NCI-H128 (cell line): Measurements from ENCODE around the gene ADM2.

Experiments used
- DNase-seq: peaks from one replicate; lab custom pipeline; 2025; ENCODE audit not compliant: unreplicated experiment; lab: John Stamatoyannopoulos, UW

The ADM2 gene

GRCh38 chr22:50483977-50484853, 2.9 kb downstream of the ADM2 start:
- DNase-seq = no peak

- DNase-seq = no peak
Observed at GRCh38 chr22:50485221-50486131, 4.1 kb downstream of the ADM2 start.

GRCh38 chr22:50486561-50487289, 5.4 kb downstream of the ADM2 start, which contains the start of gene MIOX:
MIOX (plus strand) TSS chr22:50486859; CDS start chr22:50486898, 39 bp downstream.
- DNase-seq = no peak

- DNase-seq = no peak
Observed at GRCh38 chr22:50487290-50488005, 6.1 kb downstream of the ADM2 start.

- DNase-seq = no peak
Observed at GRCh38 chr22:50488006-50488677, 6.8 kb downstream of the ADM2 start.

- no peak for DNase-seq
Observed at GRCh38 chr22:50488886-50489285, 7.5 kb downstream of the ADM2 start.

- no peak for DNase-seq
Observed at GRCh38 chr22:50489363-50490243, 8.3 kb downstream of the ADM2 start.

- no peak for DNase-seq
Observed at GRCh38 chr22:50490531-50491308, 9.4 kb downstream of the ADM2 start.

- DNase-seq = no peak
Observed at GRCh38 chr22:50497093-50497492, 15.8 kb downstream of the ADM2 start.

GRCh38 chr22:50498322-50498890, 17.1 kb downstream of the ADM2 start:
- no peak for DNase-seq

GRCh38 chr22:50500452-50500851, 19.1 kb downstream of the ADM2 start:
- DNase-seq = no peak

GRCh38 chr22:50502096-50502495, 20.8 kb downstream of the ADM2 start:
- no peak for DNase-seq

- no peak for DNase-seq
Observed at GRCh38 chr22:50502628-50503474, 21.5 kb downstream of the ADM2 start.

GRCh38 chr22:50503475-50504145, 22.3 kb downstream of the ADM2 start:
- no peak for DNase-seq

- no peak for DNase-seq
Observed at GRCh38 chr22:50504369-50505211, 23.2 kb downstream of the ADM2 start.
